ENCODE results near the gene ERN1. TPM values are rescaled to one million over a fixed set of nuclear protein-coding genes. Genes with fewer than 3 reads are reported as not detected.

Gene ERN1
- total and polyA plus RNA-seq, 7 donors: 1.2 to 9.4 (median 7.4) TPM

DNA sequence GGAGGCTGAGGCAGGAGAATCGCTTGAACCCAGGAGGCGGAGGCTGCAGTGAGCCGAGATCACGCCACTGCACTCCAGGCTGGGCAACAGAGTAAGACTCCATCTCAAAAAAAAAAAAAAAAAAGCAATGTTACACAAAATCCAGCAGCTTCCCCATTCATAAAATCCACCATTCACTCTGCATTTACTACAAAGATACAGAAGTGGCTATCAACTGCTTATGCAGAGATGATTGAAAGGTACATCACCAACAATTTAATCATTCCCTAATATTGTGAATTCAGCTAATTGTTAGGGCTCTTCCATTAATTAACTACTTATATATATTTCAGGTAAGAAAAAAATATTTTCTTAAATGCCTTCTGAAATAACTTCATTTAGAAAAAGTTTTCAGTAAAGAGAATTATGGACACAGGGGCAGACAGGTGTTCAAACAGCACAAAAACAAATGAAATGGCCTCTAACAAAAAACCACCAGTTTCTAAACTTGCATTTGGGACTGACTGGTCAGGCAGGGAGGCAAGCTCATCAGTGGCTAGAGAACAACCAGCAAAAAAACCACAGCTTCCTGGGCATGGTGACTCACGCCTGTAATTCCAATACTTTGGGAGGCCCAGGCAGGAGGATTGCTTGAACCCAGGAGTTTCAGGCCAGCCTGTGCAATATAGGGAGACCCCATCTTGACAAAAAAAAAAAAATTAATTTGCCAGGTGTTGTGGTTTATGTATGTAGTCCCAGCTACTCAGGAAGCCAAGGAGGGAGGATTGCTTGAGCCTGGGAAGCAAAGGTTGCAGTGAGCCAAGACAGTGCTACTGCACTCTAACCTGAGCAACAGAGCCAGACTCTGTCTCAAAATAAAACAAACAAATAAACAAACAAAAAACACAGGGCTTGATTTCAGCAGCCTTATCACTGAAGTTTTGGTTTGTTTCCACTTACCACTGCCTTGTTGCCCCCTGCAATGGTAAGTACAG is 26.3 kb downstream of the ERN1 start:
- Histone ChIP-seq H3K9me3 (no peaks in the 10 kb centered on the region), H3K36me3 (no peaks in the 10 kb centered on the region), H3K4me1 (peaks cover 0 to 9% (median 2%) of the 10 kb centered on the region in 4 donors), H3K27me3 (no peaks in the 10 kb centered on the region), H3K27ac (no peak overlapping the region), H3K4me3 (no peak overlapping the region)
- TF ChIP-seq POLR2AphosphoS5 (IDR thresholded peaks at IDR 0.05) (no peak), POLR2A (IDR thresholded peaks at IDR 0.05) (no peak), EP300 (IDR thresholded peaks at IDR 0.05) (no peak)
- TF ChIP-seq, protein P1, sequence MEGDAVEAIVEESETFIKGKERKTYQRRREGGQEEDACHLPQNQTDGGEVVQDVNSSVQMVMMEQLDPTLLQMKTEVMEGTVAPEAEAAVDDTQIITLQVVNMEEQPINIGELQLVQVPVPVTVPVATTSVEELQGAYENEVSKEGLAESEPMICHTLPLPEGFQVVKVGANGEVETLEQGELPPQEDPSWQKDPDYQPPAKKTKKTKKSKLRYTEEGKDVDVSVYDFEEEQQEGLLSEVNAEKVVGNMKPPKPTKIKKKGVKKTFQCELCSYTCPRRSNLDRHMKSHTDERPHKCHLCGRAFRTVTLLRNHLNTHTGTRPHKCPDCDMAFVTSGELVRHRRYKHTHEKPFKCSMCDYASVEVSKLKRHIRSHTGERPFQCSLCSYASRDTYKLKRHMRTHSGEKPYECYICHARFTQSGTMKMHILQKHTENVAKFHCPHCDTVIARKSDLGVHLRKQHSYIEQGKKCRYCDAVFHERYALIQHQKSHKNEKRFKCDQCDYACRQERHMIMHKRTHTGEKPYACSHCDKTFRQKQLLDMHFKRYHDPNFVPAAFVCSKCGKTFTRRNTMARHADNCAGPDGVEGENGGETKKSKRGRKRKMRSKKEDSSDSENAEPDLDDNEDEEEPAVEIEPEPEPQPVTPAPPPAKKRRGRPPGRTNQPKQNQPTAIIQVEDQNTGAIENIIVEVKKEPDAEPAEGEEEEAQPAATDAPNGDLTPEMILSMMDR (IDR thresholded peaks at IDR 0.05): no peak
- intact Hi-C loops (cut with DNase I): no loop called here
- WGBS, 2 donors: 84 to 93% methylated on average over 5 of the region's 5 CpGs
- no peak for DNase-seq

GRCh38 chr17:64102627-64103390 is 27.1 kb downstream of the ERN1 start:
- Histone ChIP-seq H3K9me3 (no peaks in the 10 kb centered on the region), H3K4me3 (no peak overlapping the region), H3K4me1 (peaks cover 0 to 6% (median 2%) of the 10 kb centered on the region in 4 donors), H3K27me3 (no peaks in the 10 kb centered on the region), H3K27ac (no peak overlapping the region), H3K36me3 (no peaks in the 10 kb centered on the region)
- no peak for DNase-seq
- TF ChIP-seq POLR2A (IDR thresholded peaks at IDR 0.05) (no peak), POLR2AphosphoS5 (IDR thresholded peaks at IDR 0.05) (no peak), EP300 (IDR thresholded peaks at IDR 0.05) (no peak)
- TF ChIP-seq, protein P1 (IDR thresholded peaks at IDR 0.05): no peak
- intact Hi-C loops (cut with DNase I): no loop called here
- WGBS, 2 donors: 85 to 92% methylated on average over 7 of the region's 7 CpGs

DNA sequence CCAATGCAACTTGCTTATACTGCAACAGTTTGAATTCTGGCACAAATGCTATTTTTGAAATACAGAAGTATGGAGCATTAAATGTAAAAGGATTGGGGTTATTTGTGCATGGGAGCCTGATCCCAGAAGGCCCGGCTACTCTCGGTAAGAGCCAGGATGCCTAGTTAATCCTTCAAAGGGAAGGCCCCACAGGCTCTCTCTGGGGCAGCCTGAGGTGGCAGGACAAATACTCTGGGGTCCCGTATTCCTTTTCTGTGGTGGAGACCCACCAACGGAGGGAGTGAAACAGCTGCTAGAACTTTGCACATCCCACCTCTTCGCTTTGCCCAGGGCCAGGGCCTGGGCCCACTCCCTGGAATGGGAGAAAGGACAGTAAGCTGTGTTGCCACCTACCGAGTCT is 30.4 kb downstream of the ERN1 start:
- Histone ChIP-seq H3K36me3 (peaks cover 0 to 13% (median 0%) of the 10 kb centered on the region in 4 donors), H3K27me3 (no peaks in the 10 kb centered on the region), H3K27ac (no peak overlapping the region), H3K4me1 (peaks cover 0 to 9% (median 4%) of the 10 kb centered on the region in 4 donors), H3K9me3 (no peaks in the 10 kb centered on the region), H3K4me3 (no peak overlapping the region)
- intact Hi-C loops (cut with DNase I): no loop called here
- no peak for DNase-seq
- no peak for TF ChIP-seq POLR2A (IDR thresholded peaks at IDR 0.05)
- TF ChIP-seq EP300 (IDR thresholded peaks at IDR 0.05): no peak
- TF ChIP-seq, protein P1 (IDR thresholded peaks at IDR 0.05): no peak
- TF ChIP-seq POLR2AphosphoS5 (IDR thresholded peaks at IDR 0.05): no peak
- WGBS, 2 donors: 93 to 96% methylated on average over 6 of the region's 6 CpGs

- Histone ChIP-seq H3K36me3 (peaks cover 0 to 13% (median 0%) of the 10 kb centered on the region in 4 donors), H3K4me1 (peaks cover 0 to 9% (median 4%) of the 10 kb centered on the region in 4 donors), H3K4me3 (no peak overlapping the region), H3K27me3 (no peaks in the 10 kb centered on the region), H3K9me3 (no peaks in the 10 kb centered on the region), H3K27ac (peak overlapping the region; percentile 6 to 57 (median 40))
- intact Hi-C loops (cut with DNase I): no loop called here
- 48 to 59% methylated on average over 8 of the region's 8 CpGs for WGBS, 2 donors
- TF ChIP-seq POLR2AphosphoS5 (IDR thresholded peaks at IDR 0.05): peak in 1 of 4 donors; percentile 34
- TF ChIP-seq EP300 (IDR thresholded peaks at IDR 0.05): no peak
- no peak for TF ChIP-seq POLR2A (IDR thresholded peaks at IDR 0.05)
- DNase-seq: no peak
Observed at GRCh38 chr17:64097196-64097936, 32.6 kb downstream of the ERN1 start.
